ENCODE measurements around the gene TNFRSF8. TPM values are rescaled to one million over a fixed set of nuclear protein-coding genes. Genes with fewer than 3 reads are reported as not detected.

Gene TNFRSF8
- total and polyA plus RNA-seq, 9 of the 15 experiments (the other 6 are each of a cell fraction or from before 2014, with no cell fraction given): 3.5 to 38.4 (median 17.1) TPM

DNA sequence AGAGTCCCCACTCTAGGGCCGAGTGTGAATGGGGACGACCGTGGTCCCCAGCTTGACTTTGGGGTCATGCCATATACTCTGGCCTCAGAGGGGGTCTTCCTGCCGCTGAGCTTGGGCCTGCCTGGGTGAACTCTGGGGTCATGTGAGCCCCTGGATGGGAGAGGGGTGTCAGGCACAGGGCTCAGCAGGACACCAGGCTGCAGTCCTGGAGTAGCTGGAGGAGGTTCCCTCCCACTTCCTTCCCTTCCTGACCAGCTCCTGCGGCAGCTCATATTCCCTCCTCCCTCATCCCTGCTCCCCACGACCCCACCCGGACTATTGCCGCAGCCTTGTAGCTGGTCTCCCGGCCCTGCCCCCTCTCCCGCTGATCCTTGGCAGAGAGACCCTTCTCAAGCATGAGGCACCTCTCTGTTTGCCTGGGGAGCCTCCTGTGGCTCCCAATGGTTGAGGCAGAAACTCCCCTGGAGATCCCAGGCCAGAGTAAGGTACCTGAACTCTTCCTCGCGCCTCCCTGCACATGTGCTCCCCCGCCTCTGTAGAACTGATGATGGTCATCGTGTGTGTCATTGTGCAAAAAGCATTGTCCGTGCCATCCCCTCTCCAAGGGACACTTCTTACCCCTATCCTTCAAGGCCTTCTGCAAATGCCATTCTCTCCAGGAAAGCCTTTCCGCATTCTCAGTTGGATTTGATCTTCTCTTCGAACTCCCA is 105.5 kb downstream of the TNFRSF8 start (continued):
- TF ChIP-seq, protein P1, sequence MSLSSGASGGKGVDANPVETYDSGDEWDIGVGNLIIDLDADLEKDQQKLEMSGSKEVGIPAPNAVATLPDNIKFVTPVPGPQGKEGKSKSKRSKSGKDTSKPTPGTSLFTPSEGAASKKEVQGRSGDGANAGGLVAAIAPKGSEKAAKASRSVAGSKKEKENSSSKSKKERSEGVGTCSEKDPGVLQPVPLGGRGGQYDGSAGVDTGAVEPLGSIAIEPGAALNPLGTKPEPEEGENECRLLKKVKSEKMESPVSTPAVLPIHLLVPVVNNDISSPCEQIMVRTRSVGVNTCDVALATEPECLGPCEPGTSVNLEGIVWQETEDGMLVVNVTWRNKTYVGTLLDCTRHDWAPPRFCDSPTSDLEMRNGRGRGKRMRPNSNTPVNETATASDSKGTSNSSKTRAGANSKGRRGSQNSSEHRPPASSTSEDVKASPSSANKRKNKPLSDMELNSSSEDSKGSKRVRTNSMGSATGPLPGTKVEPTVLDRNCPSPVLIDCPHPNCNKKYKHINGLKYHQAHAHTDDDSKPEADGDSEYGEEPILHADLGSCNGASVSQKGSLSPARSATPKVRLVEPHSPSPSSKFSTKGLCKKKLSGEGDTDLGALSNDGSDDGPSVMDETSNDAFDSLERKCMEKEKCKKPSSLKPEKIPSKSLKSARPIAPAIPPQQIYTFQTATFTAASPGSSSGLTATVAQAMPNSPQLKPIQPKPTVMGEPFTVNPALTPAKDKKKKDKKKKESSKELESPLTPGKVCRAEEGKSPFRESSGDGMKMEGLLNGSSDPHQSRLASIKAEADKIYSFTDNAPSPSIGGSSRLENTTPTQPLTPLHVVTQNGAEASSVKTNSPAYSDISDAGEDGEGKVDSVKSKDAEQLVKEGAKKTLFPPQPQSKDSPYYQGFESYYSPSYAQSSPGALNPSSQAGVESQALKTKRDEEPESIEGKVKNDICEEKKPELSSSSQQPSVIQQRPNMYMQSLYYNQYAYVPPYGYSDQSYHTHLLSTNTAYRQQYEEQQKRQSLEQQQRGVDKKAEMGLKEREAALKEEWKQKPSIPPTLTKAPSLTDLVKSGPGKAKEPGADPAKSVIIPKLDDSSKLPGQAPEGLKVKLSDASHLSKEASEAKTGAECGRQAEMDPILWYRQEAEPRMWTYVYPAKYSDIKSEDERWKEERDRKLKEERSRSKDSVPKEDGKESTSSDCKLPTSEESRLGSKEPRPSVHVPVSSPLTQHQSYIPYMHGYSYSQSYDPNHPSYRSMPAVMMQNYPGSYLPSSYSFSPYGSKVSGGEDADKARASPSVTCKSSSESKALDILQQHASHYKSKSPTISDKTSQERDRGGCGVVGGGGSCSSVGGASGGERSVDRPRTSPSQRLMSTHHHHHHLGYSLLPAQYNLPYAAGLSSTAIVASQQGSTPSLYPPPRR (CRISPR knock-in tag; IDR thresholded peaks at IDR 0.05; ENCODE audit: borderline replicate concordance): 0 out of 2 replicates have a peak, but pooled peaks have one; percentile 34
- TF ChIP-seq TEAD2 (tag; IDR thresholded peaks at IDR 0.05) (no peak), NR2C2 (CRISPR knock-in tag; IDR thresholded peaks at IDR 0.05) (no peak), NR2C2 (tag; IDR thresholded peaks at IDR 0.05) (0 out of 2 replicates have a peak, but pooled peaks have one; percentile 10), ZNF263 (CRISPR knock-in tag; IDR thresholded peaks at IDR 0.05; ENCODE audit: borderline replicate concordance) (peak; percentile 61; the same call in 1 of the 2 replicates), HDGF (IDR thresholded peaks at IDR 0.05) (0 out of 2 replicates have a peak, but pooled peaks have one; percentile 19), ZNF282 (CRISPR knock-in tag; IDR thresholded peaks at IDR 0.05) (no peak), TSC22D4 (tag; IDR thresholded peaks at IDR 0.05) (no peak), SPI1 (IDR thresholded peaks at IDR 0.05; ENCODE audit: borderline replicate concordance, low read depth, low read length) (peak; percentile 66; the same call in 1 of the 2 replicates), BDP1 (IDR thresholded peaks at IDR 0.05; ENCODE audit: insufficient read depth, insufficient read length) (no peak), SP2 (IDR thresholded peaks at IDR 0.05; ENCODE audit: extremely low read depth, low read depth, low read length, poor library complexity, severe bottlenecking) (peak; percentile 10), L3MBTL2 (IDR thresholded peaks at IDR 0.05) (peak; percentile 84)
- TF ChIP-seq, protein P2, sequence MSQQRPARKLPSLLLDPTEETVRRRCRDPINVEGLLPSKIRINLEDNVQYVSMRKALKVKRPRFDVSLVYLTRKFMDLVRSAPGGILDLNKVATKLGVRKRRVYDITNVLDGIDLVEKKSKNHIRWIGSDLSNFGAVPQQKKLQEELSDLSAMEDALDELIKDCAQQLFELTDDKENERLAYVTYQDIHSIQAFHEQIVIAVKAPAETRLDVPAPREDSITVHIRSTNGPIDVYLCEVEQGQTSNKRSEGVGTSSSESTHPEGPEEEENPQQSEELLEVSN (IDR thresholded peaks at IDR 0.05; ENCODE audit: borderline replicate concordance in 1 of 2, extremely low read depth in 1 of 2, insufficient read depth in 1 of 2, insufficient read length in 1 of 2, low read depth in 1 of 2, low read length in 1 of 2, poor library complexity in 1 of 2, severe bottlenecking in 1 of 2): peak; percentile 17 to 40
- TF ChIP-seq, protein P3, sequence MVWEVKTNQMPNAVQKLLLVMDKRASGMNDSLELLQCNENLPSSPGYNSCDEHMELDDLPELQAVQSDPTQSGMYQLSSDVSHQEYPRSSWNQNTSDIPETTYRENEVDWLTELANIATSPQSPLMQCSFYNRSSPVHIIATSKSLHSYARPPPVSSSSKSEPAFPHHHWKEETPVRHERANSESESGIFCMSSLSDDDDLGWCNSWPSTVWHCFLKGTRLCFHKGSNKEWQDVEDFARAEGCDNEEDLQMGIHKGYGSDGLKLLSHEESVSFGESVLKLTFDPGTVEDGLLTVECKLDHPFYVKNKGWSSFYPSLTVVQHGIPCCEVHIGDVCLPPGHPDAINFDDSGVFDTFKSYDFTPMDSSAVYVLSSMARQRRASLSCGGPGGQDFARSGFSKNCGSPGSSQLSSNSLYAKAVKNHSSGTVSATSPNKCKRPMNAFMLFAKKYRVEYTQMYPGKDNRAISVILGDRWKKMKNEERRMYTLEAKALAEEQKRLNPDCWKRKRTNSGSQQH (CRISPR knock-in tag; IDR thresholded peaks at IDR 0.05): no peak
